ENCODE results near the gene OPCML.

OPCML gene

DNA sequence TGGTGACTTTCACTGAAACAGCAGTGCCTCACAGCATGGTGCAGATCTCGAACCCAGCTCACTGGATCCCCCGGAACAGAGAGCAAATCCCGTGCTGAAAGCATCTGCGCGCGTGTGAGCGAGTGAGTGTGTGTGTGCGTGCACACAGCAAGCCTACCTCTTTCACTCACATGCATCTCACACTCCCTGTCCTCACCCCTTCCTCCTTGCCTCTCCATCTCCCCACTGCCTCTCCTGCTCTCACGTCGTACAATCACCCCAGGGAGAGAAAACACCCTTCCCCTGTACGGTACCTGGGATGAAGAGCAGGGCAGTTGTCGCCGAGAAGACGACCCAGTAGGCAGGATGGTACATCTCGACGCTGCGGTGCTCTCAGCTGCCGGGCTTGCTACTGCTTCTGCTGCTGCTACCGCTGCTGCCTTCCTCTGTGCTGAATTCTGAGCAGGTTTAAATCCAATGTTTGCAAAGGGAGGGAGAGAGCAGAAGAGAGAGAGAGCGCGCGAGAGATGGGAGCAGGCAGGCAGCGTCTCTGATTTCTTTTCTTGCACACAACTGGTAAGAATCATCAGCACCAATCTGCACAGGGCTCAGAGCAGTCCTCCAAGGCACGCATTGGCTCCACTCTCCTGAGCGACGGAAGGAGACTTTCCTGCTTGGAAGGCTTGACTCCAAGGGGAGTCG lies at the start of gene OPCML:
TSS of gene OPCML (minus strand) at position 531 of the 681 bp plus-strand sequence.
- H3K4me1 Mint-ChIP-seq (ENCODE audit: low read depth): no peaks in the 10 kb centered on the region
- no peaks in the 10 kb centered on the region for H3K36me3 Mint-ChIP-seq (ENCODE audit: low read depth)
- H3K9me3 Mint-ChIP-seq: no peaks in the 10 kb centered on the region
- no peak within 1 kb of the TSS for H3K27ac Mint-ChIP-seq
- no peak within 1 kb of the TSS for H3K4me3 Mint-ChIP-seq
- intact Hi-C loops (cut with micrococcal nuclease): no loop called here
- H3K27me3 Mint-ChIP-seq: peaks cover 31% of the 10 kb centered on the region

DNA sequence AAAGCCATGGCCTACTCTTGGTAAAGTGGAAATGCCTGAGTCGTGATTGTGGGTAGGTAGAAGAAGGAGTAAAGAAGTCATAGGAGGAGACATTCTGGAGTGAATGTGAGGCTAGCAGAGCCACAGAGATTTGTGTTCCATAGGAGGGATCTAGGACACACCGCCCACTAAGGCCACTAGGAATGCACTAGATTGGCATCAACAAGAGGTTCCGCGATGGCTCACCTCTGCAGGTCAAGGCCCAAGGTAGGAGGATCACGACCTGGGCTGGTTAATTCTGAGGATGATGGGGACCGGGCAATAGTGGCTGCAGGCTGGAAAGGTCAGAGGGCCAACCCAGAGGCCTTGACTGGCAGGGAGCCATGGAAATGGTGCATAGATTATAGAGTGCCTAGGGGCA lies 48.8 kb upstream of the OPCML start:
- Mint-ChIP-seq H3K4me1 (ENCODE audit: low read depth) (no peaks in the 10 kb centered on the region), H3K4me3 (no peak overlapping the region), H3K9me3 (peaks cover 15% of the 10 kb centered on the region), H3K27ac (no peak overlapping the region), H3K27me3 (no peaks in the 10 kb centered on the region), H3K36me3 (ENCODE audit: low read depth) (no peaks in the 10 kb centered on the region)
- intact Hi-C loops (cut with micrococcal nuclease): no loop called here

DNA sequence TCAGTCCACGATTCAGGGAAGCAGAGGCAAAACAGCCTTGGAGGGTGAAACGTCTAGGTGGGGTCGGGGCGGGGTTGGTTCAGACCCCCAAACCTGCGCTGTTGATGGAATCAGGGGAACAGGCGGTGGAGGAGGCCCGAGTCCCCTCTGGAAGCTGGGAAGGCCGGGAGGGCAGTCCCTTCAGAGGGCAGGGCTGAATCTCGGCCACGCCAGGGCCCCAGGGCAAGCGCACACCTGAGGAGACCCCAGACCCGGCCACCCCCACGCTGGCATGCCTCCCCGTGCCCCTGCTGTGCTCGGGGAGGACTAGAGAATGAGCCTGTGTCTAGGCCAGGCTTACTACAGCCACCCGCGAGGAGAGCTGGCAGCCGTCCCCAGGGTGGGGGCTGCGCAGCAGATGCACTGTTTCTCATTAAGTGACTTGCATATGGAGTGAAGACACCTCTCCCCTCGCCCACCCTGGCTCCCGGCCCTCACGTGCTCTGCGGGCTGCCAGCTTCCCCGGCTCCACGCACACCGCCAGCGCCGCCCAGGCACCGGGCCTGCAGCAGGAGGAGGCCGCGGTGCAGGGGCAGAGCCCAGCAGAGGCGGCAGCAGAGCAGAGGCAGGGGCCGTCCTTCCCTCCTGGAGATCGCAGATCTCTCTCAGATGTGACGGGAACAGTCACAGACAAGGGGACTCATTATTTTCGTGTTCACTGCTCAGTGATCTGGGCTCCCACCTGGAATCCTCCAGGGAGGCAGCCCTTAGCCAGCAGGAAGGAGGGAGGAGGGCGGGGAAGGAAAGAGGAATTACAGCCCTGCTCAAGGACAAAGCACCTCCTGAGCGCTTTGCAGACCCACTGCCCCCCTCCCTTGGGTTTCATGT lies 47.1 kb upstream of the OPCML start:
- H3K36me3 Mint-ChIP-seq (ENCODE audit: low read depth): no peaks in the 10 kb centered on the region

DNA sequence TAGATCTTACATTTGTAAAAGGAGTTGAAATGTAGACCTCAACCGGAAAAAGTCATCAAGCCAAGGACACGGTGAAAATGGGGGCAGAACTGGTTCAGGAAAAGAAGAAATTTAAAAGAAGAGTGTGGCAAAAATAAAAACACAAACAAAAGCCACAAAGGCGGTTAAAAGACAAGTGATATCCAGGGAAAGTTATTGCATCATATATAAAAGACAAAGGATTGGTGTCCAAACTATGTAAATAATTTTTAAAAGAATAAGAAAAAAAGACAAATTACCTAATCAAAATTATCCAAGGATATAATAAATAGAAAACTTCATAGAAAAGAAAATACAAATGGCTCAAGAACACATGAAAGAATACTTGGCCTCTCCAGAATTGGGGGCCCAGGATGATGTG lies 45.1 kb upstream of the OPCML start:
- Mint-ChIP-seq H3K4me3 (no peak overlapping the region), H3K9me3 (peaks cover 25% of the 10 kb centered on the region), H3K27me3 (no peaks in the 10 kb centered on the region), H3K4me1 (ENCODE audit: low read depth) (no peaks in the 10 kb centered on the region), H3K27ac (no peak overlapping the region), H3K36me3 (ENCODE audit: low read depth) (no peaks in the 10 kb centered on the region)
- intact Hi-C loops (cut with micrococcal nuclease): no loop called here

More for the DNA sequence above, 47.1 kb upstream of the OPCML start:
- Mint-ChIP-seq H3K4me1 (ENCODE audit: low read depth) (no peaks in the 10 kb centered on the region), H3K9me3 (peaks cover 25% of the 10 kb centered on the region), H3K4me3 (no peak overlapping the region), H3K27me3 (no peaks in the 10 kb centered on the region), H3K27ac (no peak overlapping the region)
- intact Hi-C loops (cut with micrococcal nuclease): no loop called here

DNA sequence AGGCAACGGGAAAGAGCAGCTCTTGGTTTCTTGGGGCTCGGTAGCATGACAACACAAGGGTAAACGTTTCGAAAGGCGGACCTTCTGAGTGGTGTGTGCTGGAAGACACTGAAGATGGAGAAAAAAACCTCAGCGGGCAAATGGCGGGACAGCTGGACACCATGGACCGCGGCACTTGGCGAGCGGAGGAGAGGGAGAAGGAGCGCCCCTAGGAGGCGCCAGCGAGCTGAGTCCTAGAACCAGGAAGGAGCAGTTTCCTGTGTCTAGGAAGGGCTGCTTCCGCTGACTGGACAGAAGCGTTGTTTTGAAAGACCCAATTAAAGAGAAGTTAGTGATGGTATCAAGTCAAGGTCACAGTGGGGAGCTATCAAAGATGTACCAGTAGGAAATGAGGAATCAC lies 44.0 kb upstream of the OPCML start:
- H3K27ac Mint-ChIP-seq: no peak overlapping the region
- H3K4me1 Mint-ChIP-seq (ENCODE audit: low read depth): no peaks in the 10 kb centered on the region
- no peaks in the 10 kb centered on the region for H3K27me3 Mint-ChIP-seq
- no peak overlapping the region for H3K4me3 Mint-ChIP-seq
- intact Hi-C loops (cut with micrococcal nuclease): no loop called here
- H3K9me3 Mint-ChIP-seq: peaks cover 25% of the 10 kb centered on the region
- no peaks in the 10 kb centered on the region for H3K36me3 Mint-ChIP-seq (ENCODE audit: low read depth)

DNA sequence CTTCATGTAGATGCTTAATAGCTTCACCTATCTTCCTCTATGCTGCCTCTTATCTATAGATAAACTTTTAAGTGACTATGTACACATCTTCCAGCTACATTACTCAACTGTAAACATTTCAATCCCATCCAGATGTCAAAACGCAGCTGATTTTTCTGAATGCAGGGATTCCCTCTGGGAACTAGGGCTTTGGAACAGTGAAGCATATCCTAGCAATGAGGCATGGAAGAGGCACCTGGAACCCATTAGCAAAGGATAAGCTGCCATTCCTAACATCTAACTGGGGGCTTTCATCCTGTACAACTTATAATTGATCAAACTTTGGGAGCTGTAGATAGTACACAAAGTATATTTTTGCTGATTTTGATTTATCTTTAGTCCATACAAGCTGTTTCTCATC lies 40.8 kb upstream of the OPCML start:
- no peaks in the 10 kb centered on the region for H3K27me3 Mint-ChIP-seq

DNA sequence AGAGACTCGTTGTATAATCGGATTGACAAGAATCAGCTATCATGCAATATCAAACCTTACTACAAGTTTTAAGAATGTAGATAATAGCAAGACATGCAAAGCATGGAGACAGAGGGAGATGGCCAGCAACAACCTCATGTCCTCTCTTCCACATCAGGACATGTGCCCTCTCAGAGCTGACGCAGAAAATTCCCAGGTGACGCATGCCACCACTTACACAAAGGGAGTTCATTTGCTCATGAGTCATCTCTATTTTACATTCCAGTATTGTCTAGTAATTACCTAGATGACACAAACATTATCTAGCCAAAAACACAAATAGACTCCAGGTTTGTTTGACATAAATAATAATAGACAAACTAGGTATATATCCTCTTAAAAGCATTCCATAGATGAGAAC lies 38.1 kb upstream of the OPCML start:
- Mint-ChIP-seq H3K27ac (no peak overlapping the region), H3K27me3 (no peaks in the 10 kb centered on the region), H3K4me3 (no peak overlapping the region), H3K9me3 (peaks cover 2% of the 10 kb centered on the region), H3K4me1 (ENCODE audit: low read depth) (no peaks in the 10 kb centered on the region), H3K36me3 (ENCODE audit: low read depth) (no peaks in the 10 kb centered on the region)
- intact Hi-C loops (cut with micrococcal nuclease): no loop called here

More for the DNA sequence above, 40.8 kb upstream of the OPCML start:
- Mint-ChIP-seq H3K27ac (no peak overlapping the region), H3K4me1 (ENCODE audit: low read depth) (no peaks in the 10 kb centered on the region), H3K9me3 (peaks cover 19% of the 10 kb centered on the region), H3K4me3 (no peak overlapping the region), H3K36me3 (ENCODE audit: low read depth) (no peaks in the 10 kb centered on the region)
- intact Hi-C loops (cut with micrococcal nuclease): no loop called here

DNA sequence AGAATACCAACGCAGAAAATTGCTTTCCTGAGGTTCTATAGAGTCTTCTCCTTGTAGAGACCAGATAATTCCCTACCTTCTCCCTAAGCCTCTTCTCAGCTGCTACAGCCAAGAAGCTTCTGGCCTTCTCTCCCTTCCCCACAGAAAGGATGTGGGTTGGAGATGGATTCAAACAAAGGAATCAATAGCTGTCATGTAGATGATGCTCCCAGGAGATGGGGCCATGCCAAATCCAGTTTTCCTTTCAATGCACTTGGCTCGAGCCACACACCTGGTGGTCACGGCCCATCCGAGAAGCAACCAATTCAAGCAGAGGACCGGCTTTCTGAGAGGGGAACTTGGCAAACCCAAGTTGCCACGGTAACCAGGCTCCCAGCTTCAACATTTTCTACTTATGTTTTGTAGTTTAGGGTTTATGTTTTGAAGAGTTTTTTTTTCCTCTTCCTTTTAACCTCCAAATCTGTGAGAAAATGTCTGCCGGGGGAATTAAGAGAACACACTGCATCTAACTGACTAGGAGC lies 31.3 kb upstream of the OPCML start:
- H3K4me1 Mint-ChIP-seq (ENCODE audit: low read depth): no peaks in the 10 kb centered on the region
- intact Hi-C loops (cut with micrococcal nuclease): no loop called here

DNA sequence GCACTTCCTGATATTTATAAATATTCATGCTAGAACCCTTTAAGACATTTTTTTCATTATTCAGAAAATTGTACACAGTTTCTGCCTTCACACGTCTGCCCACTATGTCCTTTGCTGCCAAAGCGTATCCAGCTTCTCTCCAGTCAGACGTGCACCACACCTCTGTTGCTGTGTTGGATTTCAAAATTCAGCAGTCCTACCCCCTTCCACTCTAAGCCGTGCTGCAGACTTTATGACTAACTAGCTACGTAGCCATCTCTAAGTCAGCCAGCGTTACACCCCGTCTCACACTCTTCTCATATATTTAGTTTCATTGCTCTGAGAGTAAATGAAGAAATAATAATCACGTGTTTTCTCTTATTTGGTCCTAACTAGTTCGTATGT lies 28.2 kb upstream of the OPCML start:
- intact Hi-C loops (cut with micrococcal nuclease): no loop called here

More for the DNA sequence above, 31.3 kb upstream of the OPCML start:
- Mint-ChIP-seq H3K4me3 (no peak overlapping the region), H3K9me3 (no peaks in the 10 kb centered on the region), H3K27ac (no peak overlapping the region), H3K36me3 (ENCODE audit: low read depth) (no peaks in the 10 kb centered on the region), H3K27me3 (no peaks in the 10 kb centered on the region)

DNA sequence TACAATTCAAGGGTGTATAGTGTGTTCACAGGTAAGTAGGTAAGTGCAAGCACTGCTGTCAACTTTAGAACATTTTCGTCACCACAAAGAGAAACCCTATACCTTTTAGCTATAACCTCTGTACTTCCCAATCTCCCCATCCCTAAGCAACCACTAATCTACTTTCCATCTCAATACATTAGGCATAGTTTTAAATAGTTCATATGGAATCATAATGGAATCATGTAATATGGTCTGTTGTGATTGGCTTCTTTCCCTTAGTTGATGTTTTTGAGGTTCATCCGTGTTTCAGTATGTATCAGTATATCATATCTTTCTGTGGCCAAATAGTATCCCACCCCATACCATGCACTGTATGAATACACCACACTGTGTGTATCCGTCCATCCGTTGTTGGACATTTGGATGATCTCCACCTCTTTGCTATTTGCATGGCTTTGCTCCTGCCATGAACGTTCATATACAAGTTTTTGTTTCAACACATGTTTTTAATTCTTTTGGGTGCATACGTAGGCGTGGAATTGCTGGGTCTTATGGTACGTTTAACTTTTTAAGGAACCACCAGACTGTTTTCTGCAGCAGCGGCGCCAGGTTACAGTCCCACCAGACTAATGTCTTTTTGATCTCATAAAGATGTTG lies 27.7 kb upstream of the OPCML start:
- Mint-ChIP-seq H3K27ac (no peak overlapping the region), H3K9me3 (no peaks in the 10 kb centered on the region), H3K4me1 (ENCODE audit: low read depth) (no peaks in the 10 kb centered on the region), H3K36me3 (ENCODE audit: low read depth) (no peaks in the 10 kb centered on the region), H3K4me3 (no peak overlapping the region), H3K27me3 (no peaks in the 10 kb centered on the region)
- intact Hi-C loops (cut with micrococcal nuclease): no loop called here

More for the DNA sequence above, 28.2 kb upstream of the OPCML start:
- H3K4me3 Mint-ChIP-seq: no peak overlapping the region
- no peaks in the 10 kb centered on the region for H3K4me1 Mint-ChIP-seq (ENCODE audit: low read depth)
- no peaks in the 10 kb centered on the region for H3K27me3 Mint-ChIP-seq
- no peaks in the 10 kb centered on the region for H3K9me3 Mint-ChIP-seq
- H3K36me3 Mint-ChIP-seq (ENCODE audit: low read depth): no peaks in the 10 kb centered on the region
- no peak overlapping the region for H3K27ac Mint-ChIP-seq

DNA sequence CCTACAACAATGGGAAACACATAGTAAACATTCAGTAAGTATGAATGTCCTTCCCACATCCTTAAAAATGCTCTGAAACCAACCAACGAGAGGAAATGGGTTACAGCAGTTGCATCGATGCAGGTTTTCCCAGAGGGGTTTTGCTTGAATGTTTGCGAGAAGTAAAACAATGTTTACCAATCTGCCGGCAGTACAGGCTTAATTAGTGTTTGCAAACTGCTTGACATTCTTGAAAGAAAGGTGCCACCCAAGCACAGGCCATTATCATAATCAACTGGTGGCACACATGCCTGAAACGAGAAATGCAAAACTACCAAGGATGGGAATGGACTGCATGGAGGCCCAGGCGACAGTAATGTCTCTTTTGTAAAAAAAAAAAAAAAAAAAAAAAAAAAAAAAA lies 27.1 kb upstream of the OPCML start:
- intact Hi-C loops (cut with micrococcal nuclease): no loop called here
- Mint-ChIP-seq H3K4me3 (no peak overlapping the region), H3K9me3 (no peaks in the 10 kb centered on the region), H3K36me3 (ENCODE audit: low read depth) (no peaks in the 10 kb centered on the region), H3K27ac (no peak overlapping the region), H3K4me1 (ENCODE audit: low read depth) (no peaks in the 10 kb centered on the region), H3K27me3 (no peaks in the 10 kb centered on the region)

DNA sequence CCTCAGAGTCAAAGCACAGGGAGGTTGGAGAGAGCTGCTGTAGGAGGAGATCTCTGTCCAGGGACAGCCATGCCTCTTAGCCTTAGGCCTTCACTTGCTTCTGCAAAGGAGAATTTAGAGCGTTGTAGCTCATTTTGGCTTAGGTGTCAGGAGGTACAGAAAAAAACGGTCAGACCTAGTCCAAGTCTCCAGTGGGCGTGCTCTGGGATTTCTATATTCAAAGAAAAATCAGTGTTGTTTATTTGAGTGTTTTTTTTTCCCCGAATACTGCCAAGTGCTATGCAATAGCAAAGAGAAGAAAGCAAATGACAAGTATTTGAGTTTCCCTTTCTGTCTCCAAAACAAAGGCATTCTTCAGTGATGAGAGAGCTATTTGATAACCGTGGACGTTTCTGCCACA lies 22.7 kb upstream of the OPCML start:
- Mint-ChIP-seq H3K4me3 (no peak overlapping the region), H3K4me1 (ENCODE audit: low read depth) (no peaks in the 10 kb centered on the region), H3K27me3 (no peaks in the 10 kb centered on the region), H3K27ac (no peak overlapping the region), H3K36me3 (ENCODE audit: low read depth) (no peaks in the 10 kb centered on the region), H3K9me3 (no peaks in the 10 kb centered on the region)
- intact Hi-C loops (cut with micrococcal nuclease): no loop called here

DNA sequence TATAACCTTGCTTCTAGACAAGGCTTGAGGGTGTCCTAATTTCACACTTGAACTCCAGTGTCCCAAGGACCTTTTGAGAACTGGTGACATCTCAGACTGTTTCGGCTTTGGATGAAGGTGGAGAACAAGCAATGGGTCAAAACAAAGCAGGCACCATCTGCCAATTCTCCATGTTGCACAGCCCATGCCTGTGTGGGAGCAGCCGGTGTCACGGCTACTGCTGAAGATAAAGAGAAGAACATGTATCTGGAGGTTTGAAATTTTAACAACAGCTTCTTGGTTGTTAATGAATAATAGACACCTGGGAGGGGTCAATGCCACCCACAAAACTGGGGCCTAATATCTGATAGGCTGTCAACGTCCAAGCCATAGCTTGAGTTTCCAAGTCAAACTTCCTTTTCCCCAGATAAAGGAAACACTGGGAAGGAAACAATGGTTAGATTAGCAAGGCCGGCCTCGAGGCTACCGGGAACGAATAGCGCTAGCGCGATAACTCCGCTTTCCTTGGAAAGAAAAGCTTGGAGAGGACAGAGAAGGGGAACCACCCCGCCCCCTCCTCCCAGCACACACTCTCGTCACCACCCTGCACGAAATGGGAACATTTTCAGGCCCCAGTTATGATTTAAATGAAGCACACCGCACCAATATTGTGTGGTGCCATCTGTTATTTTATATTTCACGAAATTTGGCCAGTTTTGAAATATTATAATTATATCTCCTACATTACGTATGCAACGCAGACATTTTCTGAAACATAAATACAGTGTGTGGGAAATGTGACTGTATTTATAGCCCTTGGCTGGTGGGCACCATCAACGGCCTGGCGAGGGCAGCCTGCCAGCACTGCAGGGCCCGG lies 21.8 kb upstream of the OPCML start:
- no peak overlapping the region for H3K27ac Mint-ChIP-seq
- H3K27me3 Mint-ChIP-seq: no peaks in the 10 kb centered on the region

More for the DNA sequence above, 21.8 kb upstream of the OPCML start:
- Mint-ChIP-seq H3K9me3 (no peaks in the 10 kb centered on the region), H3K4me3 (no peak overlapping the region), H3K36me3 (ENCODE audit: low read depth) (no peaks in the 10 kb centered on the region), H3K4me1 (ENCODE audit: low read depth) (no peaks in the 10 kb centered on the region)
- intact Hi-C loops (cut with micrococcal nuclease): no loop called here

Measured in dendritic cell treated with granulocyte-macrophage colony-stimulating factor and Interleukin-4, amounts not matched to agents 40 ng/mL and 50 ng/mL, for 4 days (primary cell).